ENCODE measurements around the gene ZNF362.

The ZNF362 gene

DNA sequence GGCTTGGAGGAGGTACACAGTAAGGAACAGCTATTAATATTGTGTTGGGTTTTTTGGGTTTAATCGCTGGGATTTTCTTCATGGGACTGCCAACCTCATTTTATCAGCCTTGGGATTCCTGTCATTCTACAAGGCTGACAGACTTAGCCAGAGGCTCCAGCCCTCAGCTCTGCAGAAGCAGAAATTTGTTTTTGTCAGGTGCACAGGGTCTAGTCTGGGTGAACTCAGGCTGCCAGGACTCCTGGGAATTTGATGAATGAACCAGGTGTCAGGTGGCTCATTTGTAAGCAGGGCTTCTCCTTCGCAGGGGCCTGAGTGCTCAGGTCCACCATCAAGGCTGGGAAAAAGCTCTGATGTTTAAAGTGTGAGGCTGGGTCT is 11.5 kb upstream of the ZNF362 start:
- DNase-seq (ENCODE audit: low read depth), result no peak

- no peak for DNase-seq (ENCODE audit: low read depth)
These were observed 10.1 kb upstream of the ZNF362 start for GRCh38 chr1:33246171-33246570.

DNA sequence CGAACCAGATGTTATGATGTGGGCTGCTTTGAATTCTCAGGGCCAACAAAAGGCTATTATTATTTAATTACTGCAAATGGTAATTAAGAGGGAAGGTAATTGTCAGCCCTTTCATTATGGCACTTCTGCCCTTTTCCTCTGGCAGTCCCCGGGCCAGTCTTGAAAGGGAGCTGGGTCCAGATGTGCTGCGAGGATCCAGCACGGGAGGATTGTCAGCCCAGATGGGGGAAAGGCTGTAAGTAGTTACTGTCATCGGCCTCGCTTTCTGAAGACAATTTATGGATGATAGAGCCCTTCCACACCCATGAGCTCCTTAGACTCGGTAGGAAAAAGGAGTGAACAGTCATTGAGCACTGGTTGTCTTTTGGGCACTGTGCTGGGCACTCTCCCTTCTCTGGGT is 8.7 kb upstream of the ZNF362 start:
- DNase-seq (ENCODE audit: low read depth), result no peak

DNA sequence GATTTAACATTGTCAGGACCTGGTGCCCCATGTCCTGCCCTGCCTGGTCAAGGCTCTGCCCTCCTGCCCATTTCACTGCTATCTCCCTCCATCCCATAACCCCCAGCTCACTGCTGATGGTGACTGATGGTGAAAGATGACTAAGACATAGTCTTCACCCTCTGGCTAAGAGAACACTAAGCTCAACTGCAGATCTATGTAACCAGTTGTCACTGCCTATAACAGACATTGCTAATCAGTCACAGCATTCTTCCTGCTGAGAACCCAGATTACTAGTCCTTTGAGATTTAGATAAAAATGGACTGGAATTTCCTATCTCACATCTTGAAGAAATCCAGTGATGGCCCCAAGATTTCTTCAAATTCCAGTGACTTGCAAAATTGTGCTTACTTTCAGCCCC is 8.0 kb upstream of the ZNF362 start:
- DNase-seq (ENCODE audit: low read depth), result no peak

DNA sequence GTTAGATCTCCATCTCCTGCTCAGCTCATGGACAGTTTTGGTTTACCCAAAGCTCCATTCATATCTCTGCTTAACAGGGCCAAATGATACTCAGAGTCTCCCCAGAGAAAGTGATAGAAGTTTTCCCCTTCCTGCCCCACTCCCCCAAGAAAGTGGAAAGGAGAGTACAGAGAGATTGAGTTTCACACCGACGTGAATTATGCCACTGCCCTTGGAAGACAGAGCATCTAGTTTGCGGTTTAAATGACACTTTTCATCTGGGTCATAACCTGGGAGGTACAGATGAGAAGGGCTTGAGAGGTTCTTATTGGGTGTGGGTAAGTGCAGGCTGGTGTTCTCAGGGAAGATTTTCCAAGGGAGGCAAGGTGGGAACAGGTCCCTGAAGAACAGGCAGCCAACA is 6.9 kb upstream of the ZNF362 start:
- no peak for DNase-seq (ENCODE audit: low read depth)

DNA sequence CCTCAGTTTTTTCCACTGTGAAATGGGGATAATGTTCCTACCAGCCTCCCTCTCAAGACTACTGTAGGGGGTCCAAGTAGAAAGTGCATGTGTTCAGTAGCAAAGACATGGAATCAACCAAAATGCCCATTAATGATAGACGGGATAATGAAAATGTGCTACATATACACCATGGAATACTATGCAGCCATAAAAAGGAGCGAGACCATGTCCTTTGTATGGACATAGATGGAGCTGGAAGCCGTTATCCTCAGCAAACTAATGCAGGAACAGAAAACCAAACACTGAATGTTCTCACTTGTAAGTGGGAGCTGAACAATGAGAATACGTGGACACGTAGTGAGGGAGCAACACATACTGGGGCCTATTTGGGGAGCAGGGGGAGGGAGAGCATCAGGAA is 6.1 kb upstream of the ZNF362 start:
- DNase-seq (ENCODE audit: low read depth), result no peak

DNA sequence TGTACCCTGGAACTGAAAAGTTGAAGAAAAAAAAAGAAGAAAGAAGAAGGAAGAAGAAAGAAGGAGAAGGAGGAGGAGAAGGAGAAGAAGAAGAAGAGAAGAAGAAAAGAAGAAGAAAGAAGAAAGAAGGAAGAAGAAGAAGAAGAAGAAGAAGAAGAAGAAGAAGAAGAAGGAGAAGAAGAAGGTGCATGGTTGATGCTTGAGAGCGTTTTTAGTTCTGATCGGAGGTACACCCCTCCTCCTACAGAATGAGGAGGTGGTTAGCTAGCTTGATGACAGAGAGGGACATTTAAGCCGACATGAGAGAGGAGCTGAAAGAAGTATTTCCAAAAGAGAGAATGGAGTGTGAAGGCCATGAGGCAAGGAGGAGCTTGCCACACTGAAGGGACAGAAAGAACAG is 5.6 kb upstream of the ZNF362 start:
- DNase-seq (ENCODE audit: low read depth), result no peak

GRCh38 chr1:33254491-33254890 is 1.8 kb upstream of the ZNF362 start:
- no peak for DNase-seq (ENCODE audit: low read depth)

DNA sequence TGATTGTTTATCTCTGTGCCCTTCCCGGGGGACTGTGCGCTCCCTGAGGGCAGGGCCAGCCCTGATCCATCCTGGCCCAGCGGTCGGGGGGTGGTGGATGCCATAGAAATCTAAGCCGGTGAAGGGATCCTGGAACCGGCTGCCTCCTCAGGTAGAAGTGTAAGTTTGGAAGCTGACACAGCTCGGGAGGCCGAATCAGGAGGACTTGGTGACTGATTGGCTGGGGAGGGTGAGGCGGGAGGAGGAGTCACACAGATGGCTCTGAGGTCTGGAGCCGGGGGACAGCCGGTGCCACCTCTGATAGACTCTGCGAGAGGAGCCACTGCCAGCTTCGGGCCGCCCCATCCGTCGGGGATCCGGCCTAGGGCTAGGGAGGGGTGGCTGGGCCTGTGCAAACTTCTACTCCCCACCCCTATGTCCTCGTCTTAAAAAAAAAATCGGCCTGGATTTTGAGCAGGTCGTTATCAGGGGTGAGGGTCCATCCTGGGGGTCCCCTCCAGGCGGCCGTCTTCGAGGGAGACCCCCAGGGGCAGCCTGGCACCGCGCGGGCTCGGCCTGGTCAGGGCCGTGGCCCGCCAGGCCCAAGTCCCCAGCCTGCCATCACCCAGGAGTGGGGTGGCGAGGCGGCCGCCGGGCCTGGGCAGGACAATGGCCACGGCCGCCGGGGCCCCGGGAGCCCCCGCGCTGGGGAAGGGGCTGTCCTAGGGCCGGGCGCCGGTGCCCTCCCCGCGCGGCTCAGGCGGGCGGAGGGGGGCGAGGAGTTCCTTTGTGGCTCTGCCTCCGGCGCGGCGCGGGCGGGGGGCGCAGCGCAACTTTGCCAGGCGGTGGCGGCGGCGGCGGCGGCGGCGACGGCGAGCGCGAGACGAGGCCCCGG is 708 bp upstream of the ZNF362 start:
- peak; percentile 19 for DNase-seq (ENCODE audit: low read depth)

- no peak for DNase-seq (ENCODE audit: low read depth)
These were observed 146 bp upstream of the ZNF362 start for GRCh38 chr1:33256221-33256470.

GRCh38 chr1:33257207-33257771 is 997 bp downstream of the ZNF362 start:
- DNase-seq (ENCODE audit: low read depth), result no peak

DNA sequence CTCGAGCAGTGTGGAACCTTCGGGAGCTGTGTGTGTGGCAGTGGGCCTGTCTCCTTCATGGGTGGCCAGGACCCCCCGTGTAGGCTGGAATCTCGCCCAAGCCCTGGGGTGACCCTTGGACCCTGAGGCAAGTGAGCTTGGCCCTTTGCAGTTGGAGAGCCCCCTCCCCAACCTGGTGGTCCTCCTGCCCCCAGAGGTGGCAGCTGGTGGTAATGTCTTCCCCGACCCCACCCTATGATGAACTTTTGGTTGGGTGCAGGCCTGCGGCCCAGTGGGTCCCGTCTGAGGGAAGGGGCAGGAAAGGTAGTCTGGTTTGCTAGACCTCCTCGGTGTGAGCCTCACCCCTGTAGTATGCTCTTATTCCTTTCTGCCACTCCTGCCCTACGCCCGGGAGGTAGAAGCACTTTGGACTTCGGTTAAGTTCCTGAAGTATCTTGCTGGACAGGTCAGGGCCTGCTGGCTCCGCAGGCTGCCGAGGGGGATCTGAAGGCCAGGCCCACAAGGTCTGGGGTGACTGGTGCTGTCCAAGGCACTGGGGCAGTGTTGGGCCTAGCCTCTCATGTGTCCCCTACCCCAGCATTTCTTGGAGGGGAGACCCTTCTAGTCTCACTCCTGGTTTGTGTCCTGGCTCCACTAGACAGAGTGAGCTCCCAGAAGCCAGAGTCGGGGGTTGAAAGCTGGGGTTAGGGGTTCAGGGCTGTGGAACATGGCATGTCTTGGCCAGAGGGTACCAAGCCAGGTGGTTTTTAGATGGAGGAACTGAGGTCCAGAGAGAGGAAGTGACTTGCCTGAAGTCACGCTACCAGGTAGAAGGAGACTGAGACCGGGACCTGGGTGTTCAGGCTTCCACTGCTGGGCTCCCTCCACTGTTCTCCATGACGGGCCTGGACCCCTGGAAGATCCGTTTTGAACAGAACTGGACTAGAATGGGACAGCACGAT is 1.8 kb downstream of the ZNF362 start:
- DNase-seq (ENCODE audit: low read depth), result no peak

DNA sequence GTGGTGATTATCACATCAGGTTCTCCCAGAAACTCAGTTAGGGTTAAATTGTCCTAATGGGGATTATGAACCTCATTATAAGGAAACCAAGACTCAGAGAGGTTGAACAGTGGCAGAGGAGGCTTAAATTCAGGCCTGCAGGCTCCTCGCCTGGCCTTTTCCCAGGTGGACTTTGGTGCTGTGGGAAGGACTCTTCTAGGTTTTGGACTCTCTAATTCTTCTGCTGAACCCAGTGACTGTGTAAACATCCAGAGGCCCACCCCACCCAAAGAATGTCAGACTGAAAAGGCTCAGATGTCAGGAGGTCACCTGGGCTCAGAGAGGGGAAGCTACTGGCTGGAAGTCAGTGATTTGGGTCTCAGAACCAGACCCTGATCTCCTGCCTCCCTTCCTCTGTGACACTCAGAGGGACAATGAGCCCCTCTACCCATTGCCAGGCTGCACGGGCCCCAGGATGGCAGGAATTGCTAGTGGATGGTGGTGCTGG is 2.5 kb downstream of the ZNF362 start:
- DNase-seq (ENCODE audit: low read depth), result no peak

- DNase-seq (ENCODE audit: low read depth), result no peak
These were observed 3.6 kb downstream of the ZNF362 start for GRCh38 chr1:33259879-33260278.

DNA sequence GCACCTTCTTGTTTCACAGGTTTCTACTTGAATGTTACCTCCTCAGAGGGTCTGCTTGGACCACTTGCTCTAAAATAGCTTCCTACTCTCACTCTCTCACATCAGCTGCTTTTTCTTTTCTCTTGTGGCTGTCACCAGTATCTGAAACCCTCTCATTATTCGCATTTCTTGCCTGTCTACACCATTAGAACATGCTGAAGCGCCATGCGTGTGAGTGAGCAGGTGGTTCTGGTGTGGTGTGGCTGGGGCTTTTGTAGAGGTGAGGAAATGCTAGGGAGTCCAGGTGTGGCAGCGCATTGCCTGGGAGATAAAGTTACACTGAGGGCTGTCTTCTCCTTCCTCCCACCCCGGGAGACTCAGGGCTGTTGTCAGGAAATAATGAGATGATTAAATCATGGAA is 4.1 kb downstream of the ZNF362 start:
- no peak for DNase-seq (ENCODE audit: low read depth)

DNA sequence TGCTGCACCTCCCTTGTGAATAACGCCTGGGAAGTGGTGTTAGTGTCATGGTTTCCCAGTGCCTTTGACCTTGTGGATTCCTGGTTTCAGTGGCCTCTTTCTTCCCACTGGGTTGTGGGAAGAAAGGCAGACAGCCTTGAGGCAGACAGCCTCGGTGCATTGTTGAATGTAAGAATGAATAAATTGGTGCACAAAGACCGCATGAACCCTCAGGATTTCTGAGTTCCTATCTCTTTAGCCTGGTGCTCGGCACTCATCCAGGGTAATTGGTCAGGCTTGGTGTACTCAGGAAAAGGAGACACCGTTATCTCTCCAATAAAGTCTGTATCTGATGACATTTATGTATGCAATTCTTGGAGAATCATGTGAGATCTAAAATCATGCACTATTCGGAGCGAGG is 5.1 kb downstream of the ZNF362 start:
- DNase-seq (ENCODE audit: low read depth), result no peak

DNA sequence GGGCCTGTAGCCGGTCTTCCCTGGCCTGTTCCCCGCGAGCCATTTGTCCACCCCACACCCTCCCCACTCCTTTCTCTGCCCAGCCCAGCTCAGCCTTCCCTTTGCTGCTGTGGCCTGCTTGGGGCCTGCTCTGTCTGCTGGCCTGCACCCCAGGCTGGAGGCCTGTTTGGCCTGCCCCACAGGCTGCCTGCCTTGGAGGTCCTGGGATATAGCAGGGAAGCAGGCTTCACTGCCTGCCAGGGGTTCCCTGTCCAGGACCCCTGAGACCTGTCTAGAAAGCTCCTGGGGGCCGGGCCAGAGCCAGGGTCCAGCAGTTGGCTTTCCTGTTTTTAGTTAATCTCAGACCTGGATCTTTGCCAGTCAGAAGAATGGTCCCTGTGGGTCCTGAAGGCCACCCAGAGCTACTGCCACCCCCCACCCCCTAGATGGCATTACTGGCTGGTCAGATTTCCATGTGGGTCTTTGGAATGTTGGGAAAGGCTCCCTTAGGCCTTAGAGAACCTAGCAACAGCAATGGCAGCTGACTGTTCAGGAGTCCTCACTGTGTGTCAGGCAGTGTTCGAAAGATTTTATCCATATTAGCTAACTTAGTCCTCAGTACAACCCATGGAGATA is 7.7 kb downstream of the ZNF362 start:
- no peak for DNase-seq (ENCODE audit: low read depth)

DNA sequence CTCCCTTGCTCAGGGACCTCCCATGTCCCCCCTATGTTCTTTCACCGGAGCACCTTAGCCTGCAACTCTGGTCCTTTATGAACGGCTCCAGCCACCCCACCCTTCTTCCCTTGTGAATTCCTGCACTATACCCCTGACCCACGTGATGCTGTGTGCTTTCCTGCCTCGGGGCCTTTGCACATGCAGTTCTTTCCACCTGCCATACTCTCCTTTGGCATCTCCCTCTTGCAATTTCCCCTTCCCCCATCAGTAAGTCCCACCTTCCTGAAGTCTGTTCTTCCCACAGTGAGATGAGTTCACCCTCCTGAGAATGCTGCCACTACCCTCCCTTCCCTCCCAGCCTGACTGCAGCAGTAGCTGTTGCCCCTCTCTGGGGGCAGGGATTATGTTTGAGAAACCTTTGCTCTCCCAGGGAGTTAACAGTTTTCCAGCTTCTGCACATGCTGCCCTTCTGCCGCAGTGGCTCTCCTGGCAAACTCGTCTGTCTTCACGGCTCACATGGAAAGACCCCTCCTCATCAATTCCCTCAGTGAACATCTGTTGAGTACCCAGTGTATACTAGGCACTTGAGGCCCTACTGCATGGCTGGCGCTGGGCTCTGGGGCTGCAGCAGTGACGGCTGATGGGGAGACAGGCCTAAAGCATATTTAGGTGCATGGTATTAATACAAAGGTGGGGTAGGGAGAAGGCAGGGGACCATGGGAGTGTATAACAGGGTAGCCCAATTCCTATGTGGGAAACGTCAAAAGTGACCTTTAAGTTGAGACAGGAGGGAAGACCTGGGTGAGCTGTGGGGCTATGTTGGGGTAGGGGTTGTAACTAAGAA is 9.7 kb downstream of the ZNF362 start:
- DNase-seq (ENCODE audit: low read depth), result no peak

GRCh38 chr1:33266766-33267165 is 10.5 kb downstream of the ZNF362 start:
- DNase-seq (ENCODE audit: low read depth), result no peak

GRCh38 chr1:33267468-33268205 is 11.3 kb downstream of the ZNF362 start:
- DNase-seq (ENCODE audit: low read depth), result no peak

DNA sequence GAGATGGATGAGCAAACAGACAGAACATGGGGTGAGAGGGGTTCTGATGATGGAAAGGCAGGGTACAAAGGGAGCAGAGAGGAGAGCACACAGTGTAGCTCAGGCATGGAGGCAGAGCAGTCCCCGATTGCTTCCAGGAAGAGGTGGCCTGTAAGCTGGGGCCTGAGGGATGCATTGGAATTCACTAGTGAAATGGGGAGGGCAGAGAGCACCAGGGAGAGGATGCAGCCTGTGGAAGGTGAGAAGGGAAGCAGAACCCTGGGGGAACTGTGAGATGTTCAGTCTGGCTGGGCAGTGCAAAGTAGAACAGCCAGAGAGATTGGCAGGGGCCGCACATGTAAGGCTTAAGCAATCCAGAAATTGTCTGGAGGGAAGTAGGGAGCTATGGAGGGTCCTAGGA is 12.2 kb downstream of the ZNF362 start:
- no peak for DNase-seq (ENCODE audit: low read depth)

All from activated T-helper 1 cell treated with Interleukin-2 at 50 U/mL for 16 hours (primary cell).